ENCODE data around the gene GINS3. TPM values are rescaled to one million over a fixed set of nuclear protein-coding genes. Genes with fewer than 3 reads are reported as not detected.
"Not testable (repeated sequence)": the region's sequence is repeated elsewhere in the genome, so short reads cannot be mapped to it uniquely, and the experiment has no call there.

Gene GINS3
- polyA plus RNA-seq, 2 donors = 8.6 to 9.3 TPM

GRCh38 chr16:58411736-58412614, 19.7 kb downstream of the GINS3 start:
- Histone ChIP-seq H3K9me3 (ENCODE audit: control insufficient read depth in 2 of 2, insufficient read depth in 1 of 2, low read depth in 1 of 2, low read length in 1 of 2) (no peaks in the 10 kb centered on the region), H3K36me3 (ENCODE audit: control insufficient read depth in 2 of 2, insufficient read depth in 2 of 2, low read length in 1 of 2) (no peaks in the 10 kb centered on the region), H3K27ac (ENCODE audit: low read depth in 2 of 2, low read length in 1 of 2) (no peak overlapping the region), H3K27me3 (ENCODE audit: control insufficient read depth in 1 of 2, insufficient read depth in 2 of 2, low read length in 2 of 2) (no peaks in the 10 kb centered on the region), H3K4me3 (ENCODE audit: low read depth in 1 of 2, low read length in 2 of 2) (no peak overlapping the region), H3K4me1 (ENCODE audit: control insufficient read depth in 2 of 2, insufficient read depth in 2 of 2, low read length in 1 of 2) (peaks cover 0 to 4% of the 10 kb centered on the region in 2 donors)
- 70 to 76% methylated on average over 7 of the region's 7 CpGs for WGBS, 2 donors

- H3K27ac ChIP-seq (ENCODE audit: low read depth in 2 of 2, low read length in 1 of 2); H3K9me3 ChIP-seq (ENCODE audit: control insufficient read depth in 2 of 2, insufficient read depth in 1 of 2, low read depth in 1 of 2, low read length in 1 of 2); H3K36me3 ChIP-seq (ENCODE audit: control insufficient read depth in 2 of 2, insufficient read depth in 2 of 2, low read length in 1 of 2); H3K4me1 ChIP-seq (ENCODE audit: control insufficient read depth in 2 of 2, insufficient read depth in 2 of 2, low read length in 1 of 2); H3K27me3 ChIP-seq (ENCODE audit: control insufficient read depth in 1 of 2, insufficient read depth in 2 of 2, low read length in 2 of 2); H3K4me3 ChIP-seq (ENCODE audit: low read depth in 1 of 2, low read length in 2 of 2): not testable (repeated sequence)
- WGBS, 2 donors = 94 to 96% methylated on average over 5 of the region's 5 CpGs
Measured at GRCh38 chr16:58412615-58412970, 20.3 kb downstream of the GINS3 start.

- peaks cover 0 to 4% of the 10 kb centered on the region in 2 donors for H3K4me1 ChIP-seq (ENCODE audit: control insufficient read depth in 2 of 2, insufficient read depth in 2 of 2, low read length in 1 of 2)
- WGBS, 2 donors = 79 to 84% methylated on average over 6 of the region's 6 CpGs
Measured at GRCh38 chr16:58413359-58413758, 21.1 kb downstream of the GINS3 start.

GRCh38 chr16:58415003-58415402, 22.7 kb downstream of the GINS3 start:
- no peak overlapping the region for H3K27ac ChIP-seq (ENCODE audit: low read depth in 2 of 2, low read length in 1 of 2)
- 74 to 85% methylated on average over 4 of the region's 4 CpGs for WGBS, 2 donors
- H3K4me3 ChIP-seq (ENCODE audit: low read depth in 1 of 2, low read length in 2 of 2) = no peak overlapping the region
- H3K9me3 ChIP-seq (ENCODE audit: control insufficient read depth in 2 of 2, insufficient read depth in 1 of 2, low read depth in 1 of 2, low read length in 1 of 2) = no peaks in the 10 kb centered on the region
- H3K36me3 ChIP-seq (ENCODE audit: control insufficient read depth in 2 of 2, insufficient read depth in 2 of 2, low read length in 1 of 2) = no peaks in the 10 kb centered on the region
- peaks cover 0 to 11% of the 10 kb centered on the region in 2 donors for H3K4me1 ChIP-seq (ENCODE audit: control insufficient read depth in 2 of 2, insufficient read depth in 2 of 2, low read length in 1 of 2)
- no peaks in the 10 kb centered on the region for H3K27me3 ChIP-seq (ENCODE audit: control insufficient read depth in 1 of 2, insufficient read depth in 2 of 2, low read length in 2 of 2)

More at GRCh38 chr16:58413359-58413758, 21.1 kb downstream of the GINS3 start:
- Histone ChIP-seq H3K27ac (ENCODE audit: low read depth in 2 of 2, low read length in 1 of 2) (no peak overlapping the region), H3K36me3 (ENCODE audit: control insufficient read depth in 2 of 2, insufficient read depth in 2 of 2, low read length in 1 of 2) (no peaks in the 10 kb centered on the region), H3K27me3 (ENCODE audit: control insufficient read depth in 1 of 2, insufficient read depth in 2 of 2, low read length in 2 of 2) (no peaks in the 10 kb centered on the region), H3K4me3 (ENCODE audit: low read depth in 1 of 2, low read length in 2 of 2) (no peak overlapping the region), H3K9me3 (ENCODE audit: control insufficient read depth in 2 of 2, insufficient read depth in 1 of 2, low read depth in 1 of 2, low read length in 1 of 2) (no peaks in the 10 kb centered on the region)

GRCh38 chr16:58415961-58416360, 23.7 kb downstream of the GINS3 start:
- not testable (repeated sequence) for H3K36me3 ChIP-seq (ENCODE audit: control insufficient read depth in 2 of 2, insufficient read depth in 2 of 2, low read length in 1 of 2); H3K4me1 ChIP-seq (ENCODE audit: control insufficient read depth in 2 of 2, insufficient read depth in 2 of 2, low read length in 1 of 2); H3K27me3 ChIP-seq (ENCODE audit: control insufficient read depth in 1 of 2, insufficient read depth in 2 of 2, low read length in 2 of 2); H3K4me3 ChIP-seq (ENCODE audit: low read depth in 1 of 2, low read length in 2 of 2); H3K27ac ChIP-seq (ENCODE audit: low read depth in 2 of 2, low read length in 1 of 2); H3K9me3 ChIP-seq (ENCODE audit: control insufficient read depth in 2 of 2, insufficient read depth in 1 of 2, low read depth in 1 of 2, low read length in 1 of 2)
- WGBS, 2 donors = 90 to 92% methylated on average over 5 of the region's 5 CpGs

- Histone ChIP-seq H3K27ac (ENCODE audit: low read depth in 2 of 2, low read length in 1 of 2) (no peak overlapping the region), H3K27me3 (ENCODE audit: control insufficient read depth in 1 of 2, insufficient read depth in 2 of 2, low read length in 2 of 2) (no peaks in the 10 kb centered on the region), H3K4me3 (ENCODE audit: low read depth in 1 of 2, low read length in 2 of 2) (no peak overlapping the region), H3K9me3 (ENCODE audit: control insufficient read depth in 2 of 2, insufficient read depth in 1 of 2, low read depth in 1 of 2, low read length in 1 of 2) (no peaks in the 10 kb centered on the region), H3K36me3 (ENCODE audit: control insufficient read depth in 2 of 2, insufficient read depth in 2 of 2, low read length in 1 of 2) (no peaks in the 10 kb centered on the region), H3K4me1 (ENCODE audit: control insufficient read depth in 2 of 2, insufficient read depth in 2 of 2, low read length in 1 of 2) (peaks cover 0 to 8% of the 10 kb centered on the region in 2 donors)
- WGBS, 2 donors = 94 to 95% methylated on average over 10 of the region's 10 CpGs
Measured at GRCh38 chr16:58417035-58417434, 24.8 kb downstream of the GINS3 start.

GRCh38 chr16:58417600-58417999, 25.3 kb downstream of the GINS3 start:
- Histone ChIP-seq H3K36me3 (ENCODE audit: control insufficient read depth in 2 of 2, insufficient read depth in 2 of 2, low read length in 1 of 2) (no peaks in the 10 kb centered on the region), H3K4me3 (ENCODE audit: low read depth in 1 of 2, low read length in 2 of 2) (no peak overlapping the region), H3K27me3 (ENCODE audit: control insufficient read depth in 1 of 2, insufficient read depth in 2 of 2, low read length in 2 of 2) (no peaks in the 10 kb centered on the region), H3K9me3 (ENCODE audit: control insufficient read depth in 2 of 2, insufficient read depth in 1 of 2, low read depth in 1 of 2, low read length in 1 of 2) (no peaks in the 10 kb centered on the region), H3K4me1 (ENCODE audit: control insufficient read depth in 2 of 2, insufficient read depth in 2 of 2, low read length in 1 of 2) (peaks cover 0 to 8% of the 10 kb centered on the region in 2 donors), H3K27ac (ENCODE audit: low read depth in 2 of 2, low read length in 1 of 2) (no peak overlapping the region)
- WGBS, 2 donors = 41 to 50% methylated on average over 5 of the region's 5 CpGs

- H3K4me3 ChIP-seq (ENCODE audit: low read depth in 1 of 2, low read length in 2 of 2) = no peak overlapping the region
- no peak overlapping the region for H3K27ac ChIP-seq (ENCODE audit: low read depth in 2 of 2, low read length in 1 of 2)
Measured at GRCh38 chr16:58418026-58418425, 25.8 kb downstream of the GINS3 start.

GRCh38 chr16:58418601-58419000, 26.3 kb downstream of the GINS3 start:
- H3K27ac ChIP-seq (ENCODE audit: low read depth in 2 of 2, low read length in 1 of 2) = no peak overlapping the region
- 30 to 39% methylated on average over 4 of the region's 4 CpGs for WGBS, 2 donors
- no peaks in the 10 kb centered on the region for H3K36me3 ChIP-seq (ENCODE audit: control insufficient read depth in 2 of 2, insufficient read depth in 2 of 2, low read length in 1 of 2)

More at GRCh38 chr16:58418026-58418425, 25.8 kb downstream of the GINS3 start:
- H3K9me3 ChIP-seq (ENCODE audit: control insufficient read depth in 2 of 2, insufficient read depth in 1 of 2, low read depth in 1 of 2, low read length in 1 of 2) = no peaks in the 10 kb centered on the region
- peaks cover 0 to 8% of the 10 kb centered on the region in 2 donors for H3K4me1 ChIP-seq (ENCODE audit: control insufficient read depth in 2 of 2, insufficient read depth in 2 of 2, low read length in 1 of 2)
- H3K36me3 ChIP-seq (ENCODE audit: control insufficient read depth in 2 of 2, insufficient read depth in 2 of 2, low read length in 1 of 2) = no peaks in the 10 kb centered on the region
- H3K27me3 ChIP-seq (ENCODE audit: control insufficient read depth in 1 of 2, insufficient read depth in 2 of 2, low read length in 2 of 2) = no peaks in the 10 kb centered on the region
- 87 to 89% methylated on average over 7 of the region's 7 CpGs for WGBS, 2 donors

More at GRCh38 chr16:58418601-58419000, 26.3 kb downstream of the GINS3 start:
- Histone ChIP-seq H3K27me3 (ENCODE audit: control insufficient read depth in 1 of 2, insufficient read depth in 2 of 2, low read length in 2 of 2) (no peaks in the 10 kb centered on the region), H3K9me3 (ENCODE audit: control insufficient read depth in 2 of 2, insufficient read depth in 1 of 2, low read depth in 1 of 2, low read length in 1 of 2) (no peaks in the 10 kb centered on the region), H3K4me1 (ENCODE audit: control insufficient read depth in 2 of 2, insufficient read depth in 2 of 2, low read length in 1 of 2) (peaks cover 0 to 8% of the 10 kb centered on the region in 2 donors), H3K4me3 (ENCODE audit: low read depth in 1 of 2, low read length in 2 of 2) (no peak overlapping the region)

Measured in esophagus (tissue), 2 donors.